Measurements from ENCODE around the gene BRCC3. TPM values are rescaled to one million over a fixed set of nuclear protein-coding genes. Genes with fewer than 3 reads are reported as not detected.

The BRCC3 gene
- 22.7 to 31.6 TPM (median 25.2 TPM) in 5 replicates for total RNA-seq (2022; extraction: Qiagen RNA extraction; ENCODE audit: low read depth)

GRCh38 chrX:155070975-155071693 lies at the start of gene BRCC3, which contains the start of the genes CMC4 and MTCP1:
Gene BRCC3, plus strand, starts transcription at chrX:155071508. Its CDS starts 20 bp downstream, at chrX:155071528.
Gene CMC4, minus strand, starts transcription at chrX:155071136. Its CDS starts 7,113 bp downstream, at chrX:155064023.
Gene MTCP1, minus strand, starts transcription at chrX:155071136. Its CDS starts 5,126 bp downstream, at chrX:155066010.

GRCh38 chrX:155022585-155022984 lies 48.7 kb upstream of the BRCC3 start, which contains the start of gene F8:
Gene F8, minus strand, starts transcription at chrX:155022723. Its CDS starts 171 bp downstream, at chrX:155022552.

GRCh38 chrX:155026727-155027508 lies 44.4 kb upstream of the BRCC3 start, which contains the start of gene FUNDC2:
Gene FUNDC2, plus strand, starts transcription at chrX:155026844. Its CDS starts 95 bp downstream, at chrX:155026939.

Other genes with a start within 250 kb of the BRCC3 start
- gene SMIM9, start 236.8 kb upstream of the BRCC3 start, total RNA-seq (2022; extraction: Qiagen RNA extraction; ENCODE audit: low read depth) = not detected in 5 replicates
- gene F8A1, start 185.2 kb upstream of the BRCC3 start, total RNA-seq (2022; extraction: Qiagen RNA extraction; ENCODE audit: low read depth) = 57.8 to 118 TPM (median 103 TPM) in 5 replicates
- gene F8, start 48.8 kb upstream of the BRCC3 start, total RNA-seq (2022; extraction: Qiagen RNA extraction; ENCODE audit: low read depth) = 3.7 to 4.5 TPM (median 4.3 TPM) in 5 replicates
- 100 to 133 TPM (median 116 TPM) in 5 replicates for gene FUNDC2, start 44.7 kb upstream of the BRCC3 start, total RNA-seq (2022; extraction: Qiagen RNA extraction; ENCODE audit: low read depth)
- 15.4 to 17.0 TPM (median 16.0 TPM) in 5 replicates for gene CMC4, start 372 bp upstream of the BRCC3 start, total RNA-seq (2022; extraction: Qiagen RNA extraction; ENCODE audit: low read depth)
- 11.2 to 25.1 TPM (median 20.2 TPM) in 5 replicates for gene MTCP1, start 372 bp upstream of the BRCC3 start, total RNA-seq (2022; extraction: Qiagen RNA extraction; ENCODE audit: low read depth)
- gene VBP1, start 145.0 kb downstream of the BRCC3 start, total RNA-seq (2022; extraction: Qiagen RNA extraction; ENCODE audit: low read depth) = 33.5 to 80.7 TPM (median 49.8 TPM) in 5 replicates
- 0.63 to 0.78 TPM (median 0.69 TPM) in 5 replicates for gene RAB39B, start 193.0 kb downstream of the BRCC3 start, total RNA-seq (2022; extraction: Qiagen RNA extraction; ENCODE audit: low read depth)